Transverse colon (tissue), 3 donors: Measurements from ENCODE around the gene KANK4.

ENCODE experiments used
- EP300 ChIP-seq: sonication (generic); formaldehyde crosslinking; IDR thresholded peaks from one replicate; pipeline ENCODE4 v1.6.1; 2017; ENCODE audit warnings: antibody characterized with exemption, low read depth
- POLR2A ChIP-seq: fragments of 450-650 bp; IDR thresholded peaks from one replicate; pipeline ENCODE4 v1.6.1; 2016; ENCODE audit warnings: antibody characterized with exemption, mild to moderate bottlenecking, moderate library complexity
- TF ChIP-seq, protein P1 (sequence below), 5 experiments: fragments of 200-600 bp in 3 of 5; fragments of 450-650 bp in 2 of 5; sonication (generic) in 3 of 5; IDR thresholded peaks; 1 replicate in 2 of 5; 2 replicates in 3 of 5; pipeline ENCODE4 v1.5.1; 2016 to 2017; ENCODE audit warnings: antibody characterized with exemption in 5 of 5, inconsistent platforms in 3 of 5, mild to moderate bottlenecking in 2 of 5, moderate library complexity in 1 of 5

DNA sequence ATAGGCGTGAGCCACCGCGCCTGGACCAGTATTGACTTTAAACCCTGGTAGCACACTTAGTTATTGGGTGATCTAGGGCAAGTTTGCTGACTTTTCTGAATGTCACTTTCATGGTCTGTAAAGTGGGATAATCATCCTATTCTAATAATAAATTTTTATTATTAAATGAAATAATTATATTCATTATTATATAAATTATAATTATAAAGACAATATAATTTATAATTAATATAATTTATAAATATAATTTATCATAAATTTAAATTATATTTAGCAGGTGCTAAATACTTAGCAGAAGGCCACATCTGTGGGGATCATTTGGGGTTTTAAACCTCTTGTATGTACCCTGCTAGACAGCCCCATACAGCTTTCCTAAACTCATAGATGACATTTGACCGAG, 59.7 kb downstream of the KANK4 start:
- TF ChIP-seq, protein P1, sequence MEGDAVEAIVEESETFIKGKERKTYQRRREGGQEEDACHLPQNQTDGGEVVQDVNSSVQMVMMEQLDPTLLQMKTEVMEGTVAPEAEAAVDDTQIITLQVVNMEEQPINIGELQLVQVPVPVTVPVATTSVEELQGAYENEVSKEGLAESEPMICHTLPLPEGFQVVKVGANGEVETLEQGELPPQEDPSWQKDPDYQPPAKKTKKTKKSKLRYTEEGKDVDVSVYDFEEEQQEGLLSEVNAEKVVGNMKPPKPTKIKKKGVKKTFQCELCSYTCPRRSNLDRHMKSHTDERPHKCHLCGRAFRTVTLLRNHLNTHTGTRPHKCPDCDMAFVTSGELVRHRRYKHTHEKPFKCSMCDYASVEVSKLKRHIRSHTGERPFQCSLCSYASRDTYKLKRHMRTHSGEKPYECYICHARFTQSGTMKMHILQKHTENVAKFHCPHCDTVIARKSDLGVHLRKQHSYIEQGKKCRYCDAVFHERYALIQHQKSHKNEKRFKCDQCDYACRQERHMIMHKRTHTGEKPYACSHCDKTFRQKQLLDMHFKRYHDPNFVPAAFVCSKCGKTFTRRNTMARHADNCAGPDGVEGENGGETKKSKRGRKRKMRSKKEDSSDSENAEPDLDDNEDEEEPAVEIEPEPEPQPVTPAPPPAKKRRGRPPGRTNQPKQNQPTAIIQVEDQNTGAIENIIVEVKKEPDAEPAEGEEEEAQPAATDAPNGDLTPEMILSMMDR (IDR thresholded peaks at IDR 0.05), result no peak
- TF ChIP-seq EP300, result no peak
- TF ChIP-seq POLR2A, result no peak
